HG03135 (cell line): Measurements from ENCODE around the gene POLH.
"Not testable (repeated sequence)": the region's sequence is repeated elsewhere in the genome, so short reads cannot be mapped to it uniquely, and the experiment has no call there.

Source experiments
- ATAC-seq: cut with Tn5 transposase; IDR thresholded peaks from one replicate; pipeline ENCODE4 v1.9.1; 2021; ENCODE audit warnings: mild to moderate bottlenecking, moderate library complexity; ENCODE audit not compliant: unreplicated experiment

The POLH gene

DNA sequence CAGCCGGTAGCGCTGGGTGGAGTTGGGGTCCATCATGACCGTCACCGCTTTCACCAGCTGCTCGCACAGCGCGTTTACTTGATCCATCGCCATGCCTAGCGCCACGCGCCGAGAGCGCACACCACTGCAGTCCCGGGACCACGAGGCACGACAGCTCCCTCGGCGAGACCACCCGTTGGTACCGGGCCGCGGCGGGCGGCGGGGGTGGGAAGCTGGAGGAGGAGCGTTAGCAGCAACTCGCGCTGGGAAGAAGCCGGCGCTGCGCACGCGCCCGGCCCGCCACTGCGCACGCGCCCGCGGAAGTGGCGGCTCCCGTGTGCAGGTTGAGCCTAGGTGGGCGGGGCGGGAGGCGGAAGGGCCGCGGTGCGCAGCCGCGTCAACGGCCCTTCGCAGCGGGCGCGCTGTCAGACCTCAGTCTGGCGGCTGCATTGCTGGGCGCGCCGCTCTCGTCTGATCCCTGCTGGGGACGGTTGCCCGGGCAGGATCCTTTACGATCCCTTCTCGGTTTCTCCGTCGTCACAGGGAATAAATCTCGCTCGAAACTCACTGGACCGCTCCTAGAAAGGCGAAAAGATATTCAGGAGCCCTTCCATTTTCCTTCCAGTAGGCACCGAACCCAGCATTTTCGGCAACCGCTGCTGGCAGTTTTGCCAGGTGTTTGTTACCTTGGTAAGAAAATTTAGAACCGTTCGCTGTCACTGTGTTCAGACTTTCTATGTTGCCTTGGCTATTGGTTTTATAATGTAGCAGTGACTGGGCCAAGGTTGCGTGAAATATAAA is at the start of gene POLH, which contains the start of gene XPO5:
Gene POLH (plus strand): TSS at position 414 of the 780 bp plus-strand sequence. CDS start 6,135 bp downstream, outside the sequence.
Gene XPO5 (minus strand): TSS at position 267 of the 780 bp plus-strand sequence. CDS start 174 bp downstream, at position 93.
- ATAC-seq, result peak; percentile 84

DNA sequence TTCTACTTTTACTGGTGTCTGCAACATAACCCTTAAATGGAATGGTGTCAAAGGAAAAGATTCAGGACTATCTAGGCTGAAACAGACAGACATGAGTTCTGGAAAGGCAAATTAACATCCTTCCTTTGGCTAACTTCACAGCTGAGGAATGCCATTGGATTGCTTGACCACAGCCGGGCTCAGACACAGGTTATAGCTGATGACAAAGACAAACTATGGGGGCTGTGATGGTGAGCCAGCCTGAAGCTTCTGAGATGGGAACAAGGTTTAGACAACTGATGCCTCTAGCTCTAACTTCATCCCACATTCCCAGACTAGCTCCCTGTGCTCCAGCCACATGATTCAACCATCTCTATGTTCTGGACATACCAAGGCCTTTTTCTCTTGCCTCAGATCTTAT is 43.8 kb upstream of the POLH start:
- ATAC-seq, result no peak

DNA sequence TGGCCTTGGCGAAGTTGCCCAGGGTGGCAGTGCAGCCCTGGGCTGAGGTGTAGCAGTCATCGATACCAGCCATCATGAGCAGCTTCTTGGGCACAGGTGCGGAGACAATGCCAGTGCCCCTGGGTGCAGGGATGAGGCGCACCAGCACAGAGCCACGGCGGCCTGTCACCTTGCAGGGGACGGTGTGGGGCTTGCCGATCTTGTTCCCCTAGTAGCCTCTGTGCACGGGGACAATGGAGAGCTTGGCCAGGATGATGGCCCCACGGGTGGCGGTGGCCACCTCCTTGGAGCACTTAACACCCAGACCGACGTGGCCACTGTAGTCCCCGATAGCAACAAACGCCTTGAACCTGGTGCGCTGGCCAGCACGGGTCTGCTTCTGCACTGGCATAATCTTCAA is 37.0 kb upstream of the POLH start:
- ATAC-seq, result not testable (repeated sequence)

GRCh38 chr6:43539409-43539808 is 36.6 kb upstream of the POLH start:
- ATAC-seq, result not testable (repeated sequence)

DNA sequence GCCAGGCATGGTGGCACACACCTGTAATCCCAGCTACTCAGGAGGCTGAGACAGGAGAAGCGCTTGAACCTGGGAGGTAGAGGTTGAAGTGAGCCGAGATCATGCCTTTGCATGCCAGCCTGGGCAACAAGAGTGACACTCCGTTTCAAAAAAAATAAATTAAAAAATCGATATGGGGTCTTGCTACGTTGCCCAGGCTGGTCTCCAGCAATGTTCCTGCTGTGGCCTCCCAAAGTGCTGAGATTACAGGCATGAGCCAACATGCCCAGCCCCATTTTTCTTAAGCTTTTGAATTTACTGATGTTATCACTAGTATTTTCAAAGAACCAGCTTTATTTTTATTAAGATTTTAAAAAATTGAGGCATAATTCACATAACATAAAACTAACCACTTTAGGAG is 35.5 kb upstream of the POLH start:
- no peak for ATAC-seq

- no peak for ATAC-seq
Observed at GRCh38 chr6:43541774-43542471, 34.1 kb upstream of the POLH start.

DNA sequence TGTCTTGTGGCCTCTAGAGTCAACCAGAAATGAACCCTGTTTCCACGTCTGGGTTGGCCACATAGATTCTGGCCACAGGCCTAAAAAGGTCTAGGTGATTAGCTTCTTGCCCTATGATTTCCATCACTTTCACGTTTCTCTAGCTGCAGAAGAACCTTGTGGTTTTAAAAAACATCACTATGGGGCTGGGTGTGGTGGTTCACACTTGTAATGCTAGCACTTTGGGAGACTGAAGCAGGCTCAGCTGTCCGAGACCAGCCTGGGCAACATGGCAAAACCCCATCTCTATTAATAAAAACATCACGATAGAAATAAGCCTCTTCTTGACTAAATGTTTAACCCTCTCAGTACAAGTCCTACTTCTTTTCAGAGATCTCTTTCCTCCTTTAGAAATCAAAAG is 31.5 kb upstream of the POLH start:
- ATAC-seq, result no peak

GRCh38 chr6:43547222-43547621 is 28.8 kb upstream of the POLH start:
- no peak for ATAC-seq

- not testable (repeated sequence) for ATAC-seq
Observed at GRCh38 chr6:43557620-43558019, 18.4 kb upstream of the POLH start.

GRCh38 chr6:43559328-43559727 is 16.7 kb upstream of the POLH start:
- ATAC-seq, result no peak

DNA sequence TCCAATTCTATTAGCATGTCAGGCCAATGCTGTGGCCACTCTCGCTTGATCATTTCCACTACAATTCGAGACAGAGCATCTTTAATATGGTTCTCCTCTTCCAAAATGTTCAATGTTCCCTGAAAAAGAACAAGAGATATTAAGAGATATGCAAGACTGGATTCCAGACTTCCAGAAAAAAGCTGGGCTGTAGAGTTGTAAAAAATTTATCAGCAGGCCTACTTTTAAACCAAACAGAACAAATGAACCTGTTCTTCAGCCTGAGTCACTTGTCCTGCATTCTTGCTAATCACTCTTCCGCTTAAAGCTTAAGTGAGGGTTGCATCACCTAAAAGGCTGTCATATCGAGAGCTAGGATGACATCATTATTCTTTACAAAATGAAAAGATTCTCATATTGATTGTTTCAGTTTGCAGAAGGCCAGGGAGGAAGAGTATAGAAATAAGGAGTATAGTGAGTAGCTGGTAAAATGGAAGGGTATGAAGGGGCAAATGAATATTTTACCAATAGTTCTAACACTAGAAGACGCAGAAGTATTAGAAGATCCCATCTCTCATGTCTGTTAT is 5.0 kb upstream of the POLH start:
- ATAC-seq, result no peak

- no peak for ATAC-seq
Observed at GRCh38 chr6:43572015-43572414, 4.0 kb upstream of the POLH start.

GRCh38 chr6:43575105-43575771 is 747 bp upstream of the POLH start:
- ATAC-seq, result peak; percentile 5

- ATAC-seq, result no peak
Observed at GRCh38 chr6:43578748-43579147, 2.8 kb downstream of the POLH start.

GRCh38 chr6:43579171-43579570 is 3.2 kb downstream of the POLH start:
- no peak for ATAC-seq

GRCh38 chr6:43582911-43583310 is 6.9 kb downstream of the POLH start:
- ATAC-seq, result no peak

- no peak for ATAC-seq
Observed at GRCh38 chr6:43584892-43585570, 9.0 kb downstream of the POLH start.

DNA sequence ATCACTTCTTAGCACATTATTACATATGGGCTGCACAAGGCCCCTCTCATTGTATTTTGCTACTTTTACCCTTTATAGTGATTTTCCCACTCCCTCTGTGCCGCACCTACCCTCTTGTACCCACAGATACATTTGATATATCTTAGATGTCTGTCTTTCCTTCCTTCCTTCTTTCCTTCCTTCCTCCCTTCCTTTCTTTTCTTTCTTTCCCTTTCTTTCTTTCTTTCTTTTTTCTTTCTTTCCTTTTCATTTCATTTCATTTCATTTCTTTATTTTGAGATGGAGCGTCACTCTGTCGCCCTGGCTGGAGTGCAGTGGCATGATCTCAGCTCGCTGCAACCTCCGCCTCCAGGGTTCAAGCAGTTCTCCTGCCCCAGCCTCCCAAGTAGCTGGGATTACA is 12.2 kb downstream of the POLH start:
- no peak for ATAC-seq

DNA sequence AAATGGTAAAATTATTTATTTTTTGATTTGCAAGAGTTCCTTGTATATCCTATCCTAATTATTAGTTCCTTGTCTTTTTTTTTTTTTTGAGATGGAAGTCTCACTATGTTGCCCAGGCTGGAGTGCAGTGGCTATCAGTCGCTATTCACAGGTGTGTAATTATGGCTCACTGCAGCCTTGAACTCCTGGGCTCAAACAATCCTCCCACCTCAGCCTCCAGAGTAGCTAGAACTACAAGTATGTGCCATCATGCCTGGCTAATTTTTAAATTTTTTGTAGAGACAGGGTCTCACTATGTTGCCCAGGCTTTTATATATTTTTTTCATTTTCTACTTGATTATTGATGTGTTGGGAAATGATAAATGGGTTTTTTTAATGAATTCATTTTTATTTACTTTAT is 13.6 kb downstream of the POLH start:
- not testable (repeated sequence) for ATAC-seq

- no peak for ATAC-seq
Observed at GRCh38 chr6:43593938-43594337, 18.0 kb downstream of the POLH start.

- no peak for ATAC-seq
Observed at GRCh38 chr6:43600595-43600994, 24.6 kb downstream of the POLH start.
